ENCODE measurements around the gene ZFAND2A.

ZFAND2A gene

GRCh38 chr7:1160670-1161021 is 650 bp upstream of the ZFAND2A start:
- TF ChIP-seq TAF1 (IDR thresholded peaks at IDR 0.05; ENCODE audit: low read depth): no peak
- TF ChIP-seq ZBTB7A (IDR thresholded peaks at IDR 0.05; ENCODE audit: low read depth): no peak
- no peak for TF ChIP-seq EGR1 (IDR thresholded peaks at IDR 0.05)
- no peak for TF ChIP-seq CEBPB (IDR thresholded peaks at IDR 0.05)
- no peak for TF ChIP-seq REST (IDR thresholded peaks at IDR 0.05; ENCODE audit: low read depth)
- TF ChIP-seq TCF12 (IDR thresholded peaks at IDR 0.05; ENCODE audit: low read depth): no peak
- TF ChIP-seq CREB1 (IDR thresholded peaks at IDR 0.05; ENCODE audit: low read depth): no peak
- TF ChIP-seq FOXM1 (IDR thresholded peaks at IDR 0.05; ENCODE audit: borderline replicate concordance, low read depth): no peak
- no peak for TF ChIP-seq RAD21 (IDR thresholded peaks at IDR 0.05; ENCODE audit: low read depth)
- no peak for TF ChIP-seq NFIC (IDR thresholded peaks at IDR 0.05)
- no peak for TF ChIP-seq USF1 (IDR thresholded peaks at IDR 0.05)
- no peak for TF ChIP-seq YY1 (IDR thresholded peaks at IDR 0.05; ENCODE audit: low read depth)
- TF ChIP-seq TEAD4 (IDR thresholded peaks at IDR 0.05): no peak
- no peak for TF ChIP-seq EP300 (IDR thresholded peaks at IDR 0.05; ENCODE audit: borderline replicate concordance)
- no peak for TF ChIP-seq MAX (IDR thresholded peaks at IDR 0.05)

- TF ChIP-seq FOXM1 (IDR thresholded peaks at IDR 0.05; ENCODE audit: borderline replicate concordance, low read depth) (no peak), TEAD4 (IDR thresholded peaks at IDR 0.05) (no peak), EGR1 (IDR thresholded peaks at IDR 0.05) (no peak), USF1 (IDR thresholded peaks at IDR 0.05) (no peak), YY1 (IDR thresholded peaks at IDR 0.05; ENCODE audit: low read depth) (no peak), TCF12 (IDR thresholded peaks at IDR 0.05; ENCODE audit: low read depth) (no peak), REST (IDR thresholded peaks at IDR 0.05; ENCODE audit: low read depth) (no peak), RAD21 (IDR thresholded peaks at IDR 0.05; ENCODE audit: low read depth) (no peak), CREB1 (IDR thresholded peaks at IDR 0.05; ENCODE audit: low read depth) (no peak), CEBPB (IDR thresholded peaks at IDR 0.05) (no peak), ZBTB7A (IDR thresholded peaks at IDR 0.05; ENCODE audit: low read depth) (no peak), EP300 (IDR thresholded peaks at IDR 0.05; ENCODE audit: borderline replicate concordance) (no peak), NFIC (IDR thresholded peaks at IDR 0.05) (no peak)
Observed at GRCh38 chr7:1158203-1159126, 1.5 kb downstream of the ZFAND2A start.

GRCh38 chr7:1156782-1157535 is 3.0 kb downstream of the ZFAND2A start:
- TF ChIP-seq CREB1 (IDR thresholded peaks at IDR 0.05; ENCODE audit: low read depth) (no peak), USF1 (IDR thresholded peaks at IDR 0.05) (no peak), EP300 (IDR thresholded peaks at IDR 0.05; ENCODE audit: borderline replicate concordance) (no peak), NFIC (IDR thresholded peaks at IDR 0.05) (no peak), RAD21 (IDR thresholded peaks at IDR 0.05; ENCODE audit: low read depth) (no peak), FOXM1 (IDR thresholded peaks at IDR 0.05; ENCODE audit: borderline replicate concordance, low read depth) (no peak), EGR1 (IDR thresholded peaks at IDR 0.05) (no peak), CEBPB (IDR thresholded peaks at IDR 0.05) (no peak), YY1 (IDR thresholded peaks at IDR 0.05; ENCODE audit: low read depth) (no peak), TEAD4 (IDR thresholded peaks at IDR 0.05) (no peak), REST (IDR thresholded peaks at IDR 0.05; ENCODE audit: low read depth) (no peak), ZBTB7A (IDR thresholded peaks at IDR 0.05; ENCODE audit: low read depth) (no peak), TAF1 (IDR thresholded peaks at IDR 0.05; ENCODE audit: low read depth) (no peak), TCF12 (IDR thresholded peaks at IDR 0.05; ENCODE audit: low read depth) (no peak), MAX (IDR thresholded peaks at IDR 0.05) (no peak)

All from Ishikawa (cell line).